ENCODE data around the gene PTTG1IP.
"Not testable (repeated sequence)": the region's sequence is repeated elsewhere in the genome, so short reads cannot be mapped to it uniquely, and the experiment has no call there.

Gene PTTG1IP

GRCh38 chr21:44880405-44881197, 7.1 kb upstream of the PTTG1IP start:
- peak; percentile 93 to 95 for DNase-seq

DNA sequence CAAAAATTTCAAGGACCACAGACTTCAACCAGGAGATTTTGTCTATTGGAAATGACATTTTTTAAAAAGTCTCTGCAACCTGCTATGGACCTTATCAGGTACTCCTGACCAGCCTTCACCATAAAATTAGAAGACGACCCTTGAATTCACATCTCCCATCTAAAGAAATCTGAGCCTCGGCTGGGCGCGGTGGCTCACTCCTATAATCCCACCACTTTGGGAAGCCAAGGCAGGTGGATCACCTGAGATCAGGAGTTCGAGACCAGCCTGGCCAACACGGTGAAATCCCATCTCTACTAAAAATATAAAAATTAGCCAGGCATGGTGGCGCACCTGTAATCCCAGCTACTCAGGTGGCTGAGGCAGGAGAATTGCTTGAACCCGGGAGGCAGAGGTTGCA, 5.7 kb upstream of the PTTG1IP start:
- not testable (repeated sequence) for DNase-seq

DNA sequence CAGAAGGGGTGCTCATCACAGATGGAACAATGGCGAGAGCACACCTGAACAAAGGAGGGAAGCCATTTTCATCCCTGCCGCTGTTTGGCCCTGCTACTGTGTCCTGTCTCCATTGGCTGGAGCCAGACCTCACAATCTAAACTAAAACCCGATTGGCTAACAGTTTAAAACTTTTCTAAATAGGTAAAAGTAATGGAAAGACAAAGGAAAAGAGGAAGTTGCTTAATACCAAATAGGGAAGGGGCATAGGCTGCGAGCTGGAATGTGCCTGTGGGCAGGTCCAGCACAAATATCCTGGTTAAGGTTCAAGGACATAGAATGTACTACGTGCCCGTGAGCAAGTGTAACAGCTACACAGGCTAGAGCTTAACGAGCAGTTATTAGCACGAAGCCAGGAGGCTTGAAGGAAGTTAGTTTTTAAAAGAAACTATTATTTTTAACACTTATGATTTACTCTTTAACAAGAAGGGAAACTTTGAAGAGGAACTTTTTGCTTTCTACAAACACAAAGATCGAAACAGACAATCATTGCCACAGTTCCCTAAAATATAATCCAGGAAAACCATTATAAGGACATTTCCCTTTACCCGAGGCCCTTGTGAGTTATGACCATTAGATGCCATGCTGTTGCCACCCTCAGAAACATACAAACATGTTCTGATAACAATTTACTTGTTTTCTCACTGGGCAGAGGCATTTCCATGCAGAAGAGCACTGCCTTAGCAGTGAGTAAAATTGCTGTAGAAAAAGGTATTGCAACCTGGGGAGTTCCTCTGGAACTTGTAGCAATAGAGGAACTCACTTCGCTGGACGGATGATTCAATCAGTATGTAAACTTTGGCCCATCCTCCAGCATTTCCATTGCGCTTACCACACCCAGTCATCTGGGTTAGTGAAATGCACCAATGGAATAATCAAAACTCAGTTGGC, 4.8 kb upstream of the PTTG1IP start:
- peak; percentile 92 to 95 for DNase-seq

- DNase-seq: no peak
Observed at GRCh38 chr21:44876849-44877575, 3.5 kb upstream of the PTTG1IP start.

- peak; percentile 86 to 87 for DNase-seq
Observed at GRCh38 chr21:44875316-44875700, 1.8 kb upstream of the PTTG1IP start.

DNA sequence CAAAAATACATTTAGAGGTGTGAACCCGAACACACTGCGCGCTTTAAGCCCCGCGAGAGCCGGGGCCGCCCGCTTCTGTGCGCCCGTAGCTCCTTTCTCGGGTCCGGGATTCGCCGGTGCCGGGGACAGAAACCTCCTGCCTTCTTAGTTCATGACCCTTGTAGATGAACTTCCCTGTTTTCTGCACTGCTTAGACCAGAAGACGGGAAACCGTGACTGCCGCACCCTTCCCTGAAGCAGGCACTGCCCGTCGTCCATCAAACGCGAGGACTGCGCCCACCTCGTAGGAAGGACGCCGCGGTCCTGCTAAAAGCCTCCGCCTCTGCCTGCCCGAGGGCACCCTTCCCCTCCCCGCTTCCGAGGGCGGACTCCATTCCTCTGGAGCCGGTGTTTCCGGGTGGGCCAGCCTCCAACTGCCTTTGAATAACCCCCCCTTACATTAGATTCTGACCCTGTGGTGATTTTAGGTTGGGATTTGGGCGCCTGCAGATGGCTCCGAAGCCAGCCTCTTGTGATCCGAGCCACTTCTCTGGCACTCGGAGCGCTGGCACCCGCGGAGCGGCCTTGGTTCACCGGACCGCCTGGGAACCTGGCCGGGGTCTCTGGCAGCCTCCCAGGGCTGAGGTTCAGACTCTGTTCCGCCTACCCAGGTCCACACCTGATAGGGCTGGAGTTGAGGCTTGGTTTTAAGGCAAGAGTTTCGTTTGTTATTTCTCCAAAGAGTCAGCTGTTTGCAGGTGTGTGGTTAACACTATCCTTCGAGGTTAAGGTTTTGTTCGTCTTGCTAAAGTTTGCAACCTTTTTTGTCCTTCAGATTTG, 1.2 kb upstream of the PTTG1IP start:
- DNase-seq: peak; percentile 64 to 70

GRCh38 chr21:44874240-44874496, 678 bp upstream of the PTTG1IP start:
- DNase-seq: no peak

GRCh38 chr21:44872649-44873355, 688 bp downstream of the PTTG1IP start:
- DNase-seq: peak; percentile 73 to 89

DNA sequence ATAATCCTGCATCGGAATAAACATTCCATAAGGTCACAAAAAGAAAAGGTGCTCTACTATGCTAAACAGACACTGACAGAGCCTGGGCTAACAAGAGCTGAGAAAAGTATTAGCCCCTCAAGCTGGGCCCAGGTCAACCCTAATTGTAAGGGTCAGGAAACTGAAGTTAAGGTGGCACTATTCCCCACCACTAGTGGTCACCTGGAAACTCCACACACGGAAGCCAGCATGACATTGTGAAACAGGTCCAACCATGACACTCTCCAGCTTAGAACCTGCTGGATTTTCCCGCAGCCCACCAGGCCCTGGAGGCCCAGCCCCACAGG, 1.2 kb downstream of the PTTG1IP start:
- DNase-seq: no peak

- peak; percentile 66 to 83 for DNase-seq
Observed at GRCh38 chr21:44871576-44872269, 1.8 kb downstream of the PTTG1IP start.

DNA sequence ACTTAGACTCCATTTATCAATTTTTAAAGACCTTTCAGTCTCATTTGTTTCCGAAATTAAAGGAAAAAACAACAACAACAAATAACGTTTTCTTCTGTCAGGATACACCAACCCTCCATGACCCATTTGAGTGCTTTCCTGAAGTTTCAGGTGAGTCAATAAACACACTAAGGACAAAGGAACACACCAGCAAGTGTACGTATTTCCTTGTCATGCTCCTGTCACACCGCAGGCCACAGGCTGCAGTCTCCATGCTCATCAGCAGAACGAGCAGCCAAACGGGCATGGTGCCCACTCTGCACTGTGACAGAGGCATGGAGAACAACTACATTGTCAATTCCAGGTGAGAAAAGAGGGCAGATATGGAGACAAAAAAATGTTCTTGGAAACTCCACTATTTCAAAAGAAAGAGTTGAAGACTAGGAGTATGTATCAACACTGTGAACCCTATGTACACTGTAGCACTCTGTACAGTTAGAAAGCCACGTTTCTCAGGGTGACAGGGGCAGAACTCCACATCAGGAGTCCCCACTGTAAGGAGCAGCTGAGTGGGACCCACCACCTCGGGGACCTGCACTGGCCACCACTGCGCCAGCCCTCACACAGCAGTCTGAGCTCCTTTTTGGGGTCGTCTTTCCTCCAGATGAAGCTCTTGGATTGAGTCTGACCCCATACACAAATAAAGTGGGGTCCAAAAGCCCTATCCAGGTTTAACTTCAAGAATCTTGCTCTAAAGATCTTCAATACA, 2.6 kb downstream of the PTTG1IP start:
- no peak for DNase-seq

- peak in 1 of 2 donors; percentile 61 for DNase-seq
Observed at GRCh38 chr21:44869781-44870747, 3.4 kb downstream of the PTTG1IP start.

GRCh38 chr21:44868707-44869106, 4.8 kb downstream of the PTTG1IP start:
- DNase-seq: no peak

- no peak for DNase-seq
Observed at GRCh38 chr21:44867999-44868700, 5.3 kb downstream of the PTTG1IP start.

- DNase-seq: no peak
Observed at GRCh38 chr21:44867464-44867863, 6.0 kb downstream of the PTTG1IP start.

DNA sequence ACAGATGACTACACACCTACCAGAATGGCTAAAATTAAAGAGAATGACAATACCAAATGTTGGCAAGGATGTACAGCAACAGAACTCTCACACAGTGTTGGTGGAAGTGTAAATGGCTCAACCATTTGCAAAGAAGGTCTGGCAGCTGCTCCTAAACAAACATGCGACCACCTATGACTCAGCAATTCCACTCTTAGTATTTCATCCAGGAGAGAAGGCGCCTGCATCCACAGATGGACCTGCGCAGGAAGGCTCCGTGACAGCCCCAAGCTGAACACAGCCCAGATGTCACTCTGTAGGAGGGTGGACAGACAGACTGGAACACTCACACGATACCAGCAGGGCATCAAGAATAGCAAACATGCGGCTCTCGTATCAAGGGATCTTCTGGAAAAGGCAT, 6.7 kb downstream of the PTTG1IP start:
- no peak for DNase-seq

DNA sequence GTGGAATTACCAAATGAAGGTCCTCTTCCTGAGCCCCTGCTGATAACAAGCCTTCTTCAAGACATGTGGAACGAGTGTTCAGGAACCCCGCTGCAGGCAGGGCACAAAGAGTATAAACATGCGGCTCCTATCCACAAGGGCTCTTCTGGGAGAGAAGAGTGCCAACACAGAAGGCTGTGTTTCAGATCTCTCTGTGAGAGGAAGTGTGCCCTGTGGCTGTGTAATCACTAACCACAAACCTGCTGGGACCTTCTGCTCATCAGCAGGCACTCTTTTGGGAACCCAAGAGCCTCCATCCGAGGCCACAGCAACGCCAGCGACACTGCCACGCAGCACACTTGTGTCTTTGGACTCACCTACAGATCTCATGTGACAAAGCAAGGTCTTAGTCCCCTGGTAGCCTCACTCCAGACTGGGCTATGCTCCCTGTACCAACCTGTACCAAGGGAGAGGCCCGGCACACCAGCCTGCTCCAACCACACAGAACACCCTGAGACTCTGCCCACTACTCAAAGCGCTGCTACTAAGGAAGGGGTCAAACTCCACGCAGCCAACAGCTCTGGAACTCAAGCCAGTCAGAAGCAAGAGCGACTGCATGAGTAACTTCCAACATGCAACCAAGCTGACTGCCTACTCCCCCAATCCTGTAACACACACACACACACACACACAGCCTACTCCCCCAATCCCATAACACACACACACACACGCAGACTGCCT, 7.8 kb downstream of the PTTG1IP start:
- peak in 1 of 2 donors; percentile 45 for DNase-seq

All from inflammatory macrophage treated with lipopolysaccharide for 1 hour (primary cell).